HEK293 (cell line): ENCODE data around the gene MSI2.

ENCODE experiments used
- CTCF ChIA-PET: fragments of 350-600 bp; formaldehyde crosslinking; extraction: SDS; loops from one replicate; lab custom pipeline; 2021; ENCODE audit warnings: antibody characterized with exemption; lab: Yijun Ruan, JAX
- POLR2A ChIA-PET: fragments of 300-600 bp; formaldehyde crosslinking; extraction: SDS; loops from one replicate; lab custom pipeline; 2020; ENCODE audit warnings: antibody characterized with exemption, inconsistent platforms; lab: Yijun Ruan, JAX
- H3K27ac ChIP-seq: fragments of 200-500 bp; sonication (Bioruptor generic); 2 replicates; pipeline ENCODE4 v1.5.1; 2014; ENCODE audit warnings: low read depth, low read length, control low read depth, inconsistent platforms; ENCODE audit errors: extremely low read depth
- H3K36me3 ChIP-seq, 2 experiments: fragments of 200-500 bp in 1 of 2; sonication (Bioruptor generic) in 1 of 2; 1 replicate in 1 of 2; 2 replicates in 1 of 2; pipeline ENCODE4 v1.5.1; 2014 to 2017; ENCODE audit warnings: inconsistent platforms in 2 of 2, low read length in 2 of 2; ENCODE audit not compliant: control insufficient read depth in 2 of 2, insufficient read depth in 1 of 2
- H3K4me1 ChIP-seq: fragments of 200-500 bp; sonication (Bioruptor generic); 2 replicates; pipeline ENCODE4 v1.5.1; 2014; ENCODE audit warnings: mild to moderate bottlenecking, low read length, inconsistent platforms; ENCODE audit not compliant: control insufficient read depth, insufficient read depth
- H3K4me3 ChIP-seq: 2 replicates; pipeline ENCODE4 v1.5.1; 2011; ENCODE audit warnings: low read depth, mild to moderate bottlenecking, control low read depth, low read length, moderate library complexity
- H3K9me3 ChIP-seq: fragments of 200-500 bp; sonication (Bioruptor generic); 2 replicates; pipeline ENCODE4 v1.5.1; 2014; ENCODE audit warnings: low read depth, low read length, inconsistent platforms; ENCODE audit not compliant: control insufficient read depth, insufficient read depth
- BCL11B ChIP-seq: fragments of 450-650 bp; formaldehyde crosslinking; IDR thresholded peaks from 2 replicates; pipeline ENCODE4 v1.5.1; 2016; ENCODE audit warnings: low read depth, missing biosample characterization, missing genetic modification characterization
- HOXD13 ChIP-seq: sonication (generic); formaldehyde crosslinking; IDR thresholded peaks from 2 replicates; pipeline ENCODE4 v1.8.0; 2022; ENCODE audit warnings: missing genetic modification reagents, borderline replicate concordance
- PRDM1 ChIP-seq: fragments of 450-650 bp; formaldehyde crosslinking; IDR thresholded peaks from 2 replicates; pipeline ENCODE4; 2016; ENCODE audit warnings: missing biosample characterization, missing genetic modification characterization
- SALL2 ChIP-seq: fragments of 450-650 bp; formaldehyde crosslinking; IDR thresholded peaks from 2 replicates; pipeline ENCODE4 v1.5.0; 2017; ENCODE audit warnings: missing biosample characterization, mild to moderate bottlenecking, missing genetic modification characterization, borderline replicate concordance
- SCRT1 ChIP-seq: fragments of 450-650 bp; formaldehyde crosslinking; IDR thresholded peaks from 2 replicates; pipeline ENCODE4 v1.5.1; 2016; ENCODE audit warnings: missing biosample characterization, missing genetic modification characterization, borderline replicate concordance
- ZBTB17 ChIP-seq: fragments of 450-650 bp; formaldehyde crosslinking; IDR thresholded peaks from 2 replicates; pipeline ENCODE4 v1.5.1; 2016; ENCODE audit warnings: missing biosample characterization, missing genetic modification characterization
- ZBTB7A ChIP-seq: fragments of 450-650 bp; formaldehyde crosslinking; IDR thresholded peaks from 2 replicates; pipeline ENCODE4 v1.5.1; 2016; ENCODE audit warnings: low read depth, missing biosample characterization, missing genetic modification characterization
- ZFHX2 ChIP-seq: fragments of 450-650 bp; formaldehyde crosslinking; conservative IDR thresholded peaks from 2 replicates; pipeline ENCODE4 v1.5.1; 2016; ENCODE audit warnings: missing biosample characterization, missing genetic modification characterization
- ZNF146 ChIP-seq: fragments of 450-650 bp; formaldehyde crosslinking; IDR thresholded peaks from 2 replicates; pipeline ENCODE4 v1.5.1; 2016; ENCODE audit warnings: missing biosample characterization, missing genetic modification characterization
- ZNF23 ChIP-seq: fragments of 450-650 bp; formaldehyde crosslinking; IDR thresholded peaks from 2 replicates; pipeline ENCODE4 v1.5.1; 2016; ENCODE audit warnings: missing biosample characterization, missing genetic modification characterization, borderline replicate concordance
- ZNF239 ChIP-seq: fragments of 450-650 bp; formaldehyde crosslinking; IDR thresholded peaks from 2 replicates; pipeline ENCODE4 v1.5.1; 2016; ENCODE audit warnings: missing biosample characterization, missing genetic modification characterization
- ZNF274 ChIP-seq, 2 experiments: fragments of 200-500 bp in 1 of 2; fragments of 450-650 bp in 1 of 2; sonication (Bioruptor generic) in 1 of 2; formaldehyde crosslinking in 1 of 2; IDR thresholded peaks; 2 replicates each; pipeline versions ENCODE4 v1.5.1 to v1.6.1; 2014 to 2016; ENCODE audit warnings: borderline replicate concordance in 1 of 2, inconsistent platforms in 1 of 2, low read length in 1 of 2, missing biosample characterization in 1 of 2, missing genetic modification characterization in 1 of 2
- ZNF302 ChIP-seq: fragments of 450-650 bp; formaldehyde crosslinking; IDR thresholded peaks from 2 replicates; pipeline ENCODE4 v1.5.1; 2016; ENCODE audit warnings: missing biosample characterization, missing genetic modification characterization, low read depth
- ZNF311 ChIP-seq: fragments of 450-650 bp; formaldehyde crosslinking; IDR thresholded peaks from 2 replicates; pipeline ENCODE4 v1.5.1; 2017; ENCODE audit warnings: missing biosample characterization, missing genetic modification characterization, borderline replicate concordance
- ZNF416 ChIP-seq: fragments of 450-650 bp; formaldehyde crosslinking; IDR thresholded peaks from 2 replicates; pipeline ENCODE4 v1.5.1; 2016; ENCODE audit warnings: missing biosample characterization, missing genetic modification characterization
- ZNF510 ChIP-seq: fragments of 450-650 bp; formaldehyde crosslinking; IDR thresholded peaks from 2 replicates; pipeline ENCODE4 v1.5.1; 2018; ENCODE audit warnings: mild to moderate bottlenecking, missing genetic modification characterization, missing biosample characterization; ENCODE audit not compliant: insufficient replicate concordance
- ZNF610 ChIP-seq: fragments of 450-650 bp; formaldehyde crosslinking; IDR thresholded peaks from 2 replicates; pipeline ENCODE4 v1.5.1; 2016; ENCODE audit warnings: missing biosample characterization, missing genetic modification characterization, borderline replicate concordance
- ZNF654 ChIP-seq: fragments of 450-650 bp; formaldehyde crosslinking; IDR thresholded peaks from 2 replicates; pipeline ENCODE4 v1.5.1; 2016; ENCODE audit warnings: low read depth, missing biosample characterization, missing genetic modification characterization
- ZNF658 ChIP-seq: fragments of 450-650 bp; formaldehyde crosslinking; IDR thresholded peaks from 2 replicates; pipeline ENCODE4; 2016; ENCODE audit warnings: missing biosample characterization, missing genetic modification characterization
- ZNF707 ChIP-seq: fragments of 450-650 bp; formaldehyde crosslinking; IDR thresholded peaks from 2 replicates; pipeline ENCODE4 v1.5.1; 2016; ENCODE audit warnings: missing biosample characterization, missing genetic modification characterization
- ZNF747 ChIP-seq: fragments of 450-650 bp; formaldehyde crosslinking; IDR thresholded peaks from 2 replicates; pipeline ENCODE4 v1.5.1; 2016; ENCODE audit warnings: missing biosample characterization, missing genetic modification characterization
- ZNF837 ChIP-seq: fragments of 450-650 bp; formaldehyde crosslinking; IDR thresholded peaks from 2 replicates; pipeline ENCODE4 v1.5.1; 2016; ENCODE audit warnings: missing biosample characterization, missing genetic modification characterization
- ZNF843 ChIP-seq: fragments of 450-650 bp; formaldehyde crosslinking; IDR thresholded peaks from 2 replicates; pipeline ENCODE4 v1.5.1; 2016; ENCODE audit warnings: missing biosample characterization, missing genetic modification characterization
- TF ChIP-seq, protein P1 (sequence below): fragments of 450-650 bp; formaldehyde crosslinking; conservative IDR thresholded peaks from 2 replicates; pipeline ENCODE4 v1.5.1; 2016; ENCODE audit warnings: low read depth, missing biosample characterization, missing genetic modification characterization
- TF ChIP-seq, protein P2 (sequence below): fragments of 450-650 bp; formaldehyde crosslinking; IDR thresholded peaks from 2 replicates; pipeline ENCODE4 v1.5.1; 2016; ENCODE audit warnings: missing biosample characterization, missing genetic modification characterization
- TF ChIP-seq, protein P3 (sequence below): fragments of 450-650 bp; formaldehyde crosslinking; IDR thresholded peaks from 2 replicates; pipeline ENCODE4 v1.5.0; 2017; ENCODE audit warnings: missing biosample characterization, missing genetic modification characterization, borderline replicate concordance

MSI2 gene

DNA sequence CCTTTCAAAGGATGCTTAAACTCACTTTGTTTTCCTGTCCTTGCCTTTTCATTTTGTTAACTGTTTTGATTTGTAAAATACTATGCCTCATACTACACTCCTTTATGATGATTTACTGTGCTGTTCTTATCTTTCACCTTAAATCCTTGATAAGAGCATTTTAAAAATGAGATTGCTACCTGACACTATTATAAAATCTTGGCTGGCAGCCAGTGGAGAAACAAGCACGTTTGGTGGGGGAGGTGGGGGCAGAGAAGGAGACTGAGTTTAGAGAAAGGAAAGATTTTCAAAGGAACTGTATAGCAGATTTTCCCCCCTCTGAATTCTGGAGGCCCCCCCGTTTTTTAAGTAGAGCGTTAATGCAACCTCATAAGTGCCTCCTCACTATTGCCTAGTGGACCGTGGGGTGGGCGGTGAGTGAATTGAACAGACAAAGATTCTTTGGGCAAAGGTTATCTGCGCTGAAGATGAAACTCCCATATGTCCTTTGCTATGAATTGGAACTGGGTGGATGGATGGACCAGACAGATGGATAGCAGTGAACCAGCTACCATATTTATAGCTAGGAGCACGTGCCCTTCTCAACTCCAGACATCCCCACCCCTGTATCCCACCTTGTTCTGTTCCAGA is 288.6 kb downstream of the MSI2 start (continued):
- TF ChIP-seq ZNF610, result 0 out of 2 replicates have a peak, but pooled peaks have one; percentile 53
- TF ChIP-seq ZNF658 (tag by site-specific recombination), result no peak
- TF ChIP-seq ZNF510, result no peak
- no peak for TF ChIP-seq ZNF239 (tag by site-specific recombination)
- TF ChIP-seq ZFHX2, result no peak; the same call in none of the 2 replicates
- TF ChIP-seq ZNF843 (tag by site-specific recombination), result peak; percentile 94
- TF ChIP-seq ZNF837 (tag by site-specific recombination), result no peak
- no peak for TF ChIP-seq ZBTB17 (tag by site-specific recombination)
- no peak for TF ChIP-seq SCRT1 (tag by site-specific recombination)
- TF ChIP-seq PRDM1, result no peak
- no peak for TF ChIP-seq ZNF274 (IDR thresholded peaks at IDR 0.05; ENCODE audit: low read length)
- TF ChIP-seq ZNF274 (tag by site-specific recombination; IDR thresholded peaks at IDR 0.05; ENCODE audit: borderline replicate concordance), result no peak
- no peak for TF ChIP-seq ZNF311 (tag by site-specific recombination)
- TF ChIP-seq ZNF23 (tag by site-specific recombination), result no peak
- no peak for TF ChIP-seq SALL2 (tag by site-specific recombination)
- TF ChIP-seq ZNF654 (tag by site-specific recombination), result no peak

DNA sequence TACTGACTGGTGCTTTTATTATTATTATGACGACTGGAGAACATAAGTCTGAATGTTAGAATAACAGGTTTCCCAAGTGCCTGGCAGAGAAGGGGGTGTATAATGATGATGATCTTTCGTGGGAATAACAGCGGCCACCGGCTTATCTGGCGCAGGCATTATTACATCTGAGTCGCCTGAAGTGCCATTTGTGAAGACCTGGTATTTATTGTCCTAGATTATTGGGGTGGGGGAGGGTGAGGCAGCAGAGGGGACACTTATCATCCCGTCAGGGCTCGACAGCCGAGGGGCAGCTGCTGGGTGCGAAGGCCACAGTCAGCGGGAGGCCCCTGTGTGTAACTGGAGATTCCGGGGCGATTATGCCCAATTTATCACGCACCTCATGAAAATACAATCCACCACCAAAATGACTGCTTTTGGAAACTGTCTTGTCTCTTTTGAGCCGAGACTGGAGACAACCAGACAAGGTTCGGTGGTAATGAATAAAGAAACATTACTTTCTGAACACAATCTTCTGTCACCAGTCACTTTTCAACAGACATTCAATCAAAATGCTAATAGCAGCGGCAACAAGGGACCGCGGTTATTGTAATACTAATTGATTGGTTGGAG is 289.5 kb downstream of the MSI2 start:
- Histone ChIP-seq H3K4me1 (peaks cover 83% of the 10 kb centered on the region), H3K4me3 (no peak overlapping the region), H3K27ac (peak overlapping the region; percentile 95), H3K36me3 (no peaks in the 10 kb centered on the region), H3K9me3 (no peaks in the 10 kb centered on the region)
- ChIA-PET CTCF (interaction anchor here (1.9 to 3.8 kb wide), 2 partner anchors 52 to 303 kb away, joined by 12 to 19 read pairs; no protein-coding TSS in a partner anchor), POLR2A (no interaction called here)
- no peak for TF ChIP-seq ZNF416 (tag by site-specific recombination)
- TF ChIP-seq, protein P1, sequence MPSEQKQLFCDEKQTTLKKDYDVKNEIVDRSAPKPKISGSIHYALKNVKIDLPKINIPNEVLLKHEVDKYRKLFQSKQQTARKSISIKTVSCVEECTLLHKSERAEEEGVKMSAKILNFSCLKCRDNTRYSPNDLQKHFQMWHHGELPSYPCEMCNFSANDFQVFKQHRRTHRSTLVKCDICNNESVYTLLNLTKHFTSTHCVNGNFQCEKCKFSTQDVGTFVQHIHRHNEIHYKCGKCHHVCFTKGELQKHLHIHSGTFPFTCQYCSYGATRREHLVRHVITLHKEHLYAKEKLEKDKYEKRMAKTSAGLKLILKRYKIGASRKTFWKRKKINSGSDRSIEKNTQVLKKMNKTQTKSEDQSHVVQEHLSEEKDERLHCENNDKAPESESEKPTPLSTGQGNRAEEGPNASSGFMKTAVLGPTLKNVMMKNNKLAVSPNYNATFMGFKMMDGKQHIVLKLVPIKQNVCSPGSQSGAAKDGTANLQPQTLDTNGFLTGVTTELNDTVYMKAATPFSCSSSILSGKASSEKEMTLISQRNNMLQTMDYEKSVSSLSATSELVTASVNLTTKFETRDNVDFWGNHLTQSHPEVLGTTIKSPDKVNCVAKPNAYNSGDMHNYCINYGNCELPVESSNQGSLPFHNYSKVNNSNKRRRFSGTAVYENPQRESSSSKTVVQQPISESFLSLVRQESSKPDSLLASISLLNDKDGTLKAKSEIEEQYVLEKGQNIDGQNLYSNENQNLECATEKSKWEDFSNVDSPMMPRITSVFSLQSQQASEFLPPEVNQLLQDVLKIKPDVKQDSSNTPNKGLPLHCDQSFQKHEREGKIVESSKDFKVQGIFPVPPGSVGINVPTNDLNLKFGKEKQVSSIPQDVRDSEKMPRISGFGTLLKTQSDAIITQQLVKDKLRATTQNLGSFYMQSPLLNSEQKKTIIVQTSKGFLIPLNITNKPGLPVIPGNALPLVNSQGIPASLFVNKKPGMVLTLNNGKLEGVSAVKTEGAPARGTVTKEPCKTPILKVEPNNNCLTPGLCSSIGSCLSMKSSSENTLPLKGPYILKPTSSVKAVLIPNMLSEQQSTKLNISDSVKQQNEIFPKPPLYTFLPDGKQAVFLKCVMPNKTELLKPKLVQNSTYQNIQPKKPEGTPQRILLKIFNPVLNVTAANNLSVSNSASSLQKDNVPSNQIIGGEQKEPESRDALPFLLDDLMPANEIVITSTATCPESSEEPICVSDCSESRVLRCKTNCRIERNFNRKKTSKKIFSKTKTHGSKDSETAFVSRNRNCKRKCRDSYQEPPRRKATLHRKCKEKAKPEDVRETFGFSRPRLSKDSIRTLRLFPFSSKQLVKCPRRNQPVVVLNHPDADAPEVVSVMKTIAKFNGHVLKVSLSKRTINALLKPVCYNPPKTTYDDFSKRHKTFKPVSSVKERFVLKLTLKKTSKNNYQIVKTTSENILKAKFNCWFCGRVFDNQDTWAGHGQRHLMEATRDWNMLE (tag by site-specific recombination), result no peak
- no peak for TF ChIP-seq BCL11B (tag by site-specific recombination)
- TF ChIP-seq ZNF707, result no peak
- TF ChIP-seq, protein P2, sequence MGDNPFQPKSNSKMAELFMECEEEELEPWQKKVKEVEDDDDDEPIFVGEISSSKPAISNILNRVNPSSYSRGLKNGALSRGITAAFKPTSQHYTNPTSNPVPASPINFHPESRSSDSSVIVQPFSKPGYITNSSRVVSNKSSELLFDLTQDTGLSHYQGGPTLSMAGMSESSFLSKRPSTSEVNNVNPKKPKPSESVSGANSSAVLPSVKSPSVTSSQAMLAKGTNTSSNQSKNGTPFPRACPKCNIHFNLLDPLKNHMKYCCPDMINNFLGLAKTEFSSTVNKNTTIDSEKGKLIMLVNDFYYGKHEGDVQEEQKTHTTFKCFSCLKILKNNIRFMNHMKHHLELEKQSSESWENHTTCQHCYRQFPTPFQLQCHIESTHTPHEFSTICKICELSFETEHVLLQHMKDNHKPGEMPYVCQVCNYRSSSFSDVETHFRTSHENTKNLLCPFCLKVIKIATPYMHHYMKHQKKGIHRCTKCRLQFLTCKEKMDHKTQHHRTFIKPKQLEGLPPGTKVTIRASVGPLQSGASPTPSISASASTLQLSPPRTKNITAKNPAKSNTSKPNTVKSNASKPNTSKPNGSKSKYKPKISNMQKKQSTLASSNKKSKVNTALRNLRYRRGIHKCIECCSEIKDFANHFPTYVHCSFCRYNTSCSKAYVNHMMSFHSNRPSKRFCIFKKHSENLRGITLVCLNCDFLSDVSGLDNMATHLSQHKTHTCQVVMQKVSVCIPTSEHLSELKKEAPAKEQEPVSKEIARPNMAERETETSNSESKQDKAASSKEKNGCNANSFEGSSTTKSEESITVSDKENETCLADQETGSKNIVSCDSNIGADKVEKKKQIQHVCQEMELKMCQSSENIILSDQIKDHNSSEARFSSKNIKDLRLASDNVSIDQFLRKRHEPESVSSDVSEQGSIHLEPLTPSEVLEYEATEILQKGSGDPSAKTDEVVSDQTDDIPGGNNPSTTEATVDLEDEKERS, result no peak
- peak; percentile 41; the same call in 1 of the 2 replicates for TF ChIP-seq ZNF146 (tag by site-specific recombination)
- no peak for TF ChIP-seq ZNF747
- no peak for TF ChIP-seq HOXD13 (CRISPR knock-in tag)
- TF ChIP-seq, protein P3, sequence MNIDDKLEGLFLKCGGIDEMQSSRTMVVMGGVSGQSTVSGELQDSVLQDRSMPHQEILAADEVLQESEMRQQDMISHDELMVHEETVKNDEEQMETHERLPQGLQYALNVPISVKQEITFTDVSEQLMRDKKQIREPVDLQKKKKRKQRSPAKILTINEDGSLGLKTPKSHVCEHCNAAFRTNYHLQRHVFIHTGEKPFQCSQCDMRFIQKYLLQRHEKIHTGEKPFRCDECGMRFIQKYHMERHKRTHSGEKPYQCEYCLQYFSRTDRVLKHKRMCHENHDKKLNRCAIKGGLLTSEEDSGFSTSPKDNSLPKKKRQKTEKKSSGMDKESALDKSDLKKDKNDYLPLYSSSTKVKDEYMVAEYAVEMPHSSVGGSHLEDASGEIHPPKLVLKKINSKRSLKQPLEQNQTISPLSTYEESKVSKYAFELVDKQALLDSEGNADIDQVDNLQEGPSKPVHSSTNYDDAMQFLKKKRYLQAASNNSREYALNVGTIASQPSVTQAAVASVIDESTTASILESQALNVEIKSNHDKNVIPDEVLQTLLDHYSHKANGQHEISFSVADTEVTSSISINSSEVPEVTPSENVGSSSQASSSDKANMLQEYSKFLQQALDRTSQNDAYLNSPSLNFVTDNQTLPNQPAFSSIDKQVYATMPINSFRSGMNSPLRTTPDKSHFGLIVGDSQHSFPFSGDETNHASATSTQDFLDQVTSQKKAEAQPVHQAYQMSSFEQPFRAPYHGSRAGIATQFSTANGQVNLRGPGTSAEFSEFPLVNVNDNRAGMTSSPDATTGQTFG (tag by site-specific recombination), result no peak
- TF ChIP-seq ZBTB7A (tag by site-specific recombination), result no peak
- no peak for TF ChIP-seq ZNF302 (tag by site-specific recombination)
